ENCODE data around the gene STAT3.

Gene STAT3

DNA sequence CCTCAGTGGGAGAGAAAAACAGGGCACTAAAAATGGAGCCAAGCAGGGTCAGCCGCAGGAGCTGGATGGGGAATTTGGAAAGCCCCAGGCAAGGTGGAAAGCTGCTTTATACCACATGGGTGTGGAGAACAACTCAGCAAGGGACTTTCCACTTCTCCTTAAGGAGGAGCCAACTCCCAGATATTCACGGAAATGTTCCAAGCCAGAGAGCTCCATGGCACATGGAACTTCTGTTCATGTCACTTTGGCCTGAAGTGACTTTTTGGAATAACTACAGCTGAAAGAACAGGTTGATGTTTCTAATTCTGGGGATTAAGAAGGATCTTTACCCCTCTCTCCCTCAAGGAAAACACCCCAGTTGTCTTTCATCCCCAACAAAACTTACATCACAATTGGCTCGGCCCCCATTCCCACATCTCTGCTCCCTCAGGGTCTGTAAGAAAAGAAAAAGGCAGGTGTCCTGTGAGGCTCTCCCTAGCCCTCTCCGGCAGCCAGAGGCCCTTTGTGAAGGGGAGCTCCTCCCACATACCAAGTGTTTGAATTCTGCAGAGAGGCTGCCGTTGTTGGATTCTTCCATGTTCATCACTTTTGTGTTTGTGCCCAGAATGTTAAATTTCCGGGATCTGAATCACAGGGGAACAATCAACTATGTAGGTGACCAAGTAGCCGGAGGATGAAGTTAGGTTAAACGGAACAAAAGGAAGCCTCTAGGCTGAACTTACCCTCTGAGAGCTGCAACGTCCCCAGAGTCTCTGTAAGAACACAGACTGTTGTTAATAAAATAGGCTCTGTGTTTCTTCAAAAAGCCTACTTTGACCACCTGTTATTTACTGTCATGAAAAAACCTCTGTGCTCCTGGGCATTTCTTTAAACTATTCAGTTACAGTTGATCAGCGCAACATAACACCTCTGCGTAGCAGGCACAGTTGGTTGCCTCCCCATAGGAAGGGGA, 58.9 kb downstream of the STAT3 start:
- TF ChIP-seq, protein P1, sequence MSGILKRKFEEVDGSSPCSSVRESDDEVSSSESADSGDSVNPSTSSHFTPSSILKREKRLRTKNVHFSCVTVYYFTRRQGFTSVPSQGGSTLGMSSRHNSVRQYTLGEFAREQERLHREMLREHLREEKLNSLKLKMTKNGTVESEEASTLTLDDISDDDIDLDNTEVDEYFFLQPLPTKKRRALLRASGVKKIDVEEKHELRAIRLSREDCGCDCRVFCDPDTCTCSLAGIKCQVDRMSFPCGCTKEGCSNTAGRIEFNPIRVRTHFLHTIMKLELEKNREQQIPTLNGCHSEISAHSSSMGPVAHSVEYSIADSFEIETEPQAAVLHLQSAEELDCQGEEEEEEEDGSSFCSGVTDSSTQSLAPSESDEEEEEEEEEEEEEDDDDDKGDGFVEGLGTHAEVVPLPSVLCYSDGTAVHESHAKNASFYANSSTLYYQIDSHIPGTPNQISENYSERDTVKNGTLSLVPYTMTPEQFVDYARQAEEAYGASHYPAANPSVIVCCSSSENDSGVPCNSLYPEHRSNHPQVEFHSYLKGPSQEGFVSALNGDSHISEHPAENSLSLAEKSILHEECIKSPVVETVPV (CRISPR knock-in tag; IDR thresholded peaks at IDR 0.05) = no peak
- ATAC-seq = peak; percentile 87

- TF ChIP-seq SNAI2 (CRISPR knock-in tag; IDR thresholded peaks at IDR 0.05) = no peak
- TF ChIP-seq PPARA (CRISPR knock-in tag; IDR thresholded peaks at IDR 0.05; ENCODE audit: borderline replicate concordance) = no peak
- TF ChIP-seq, protein P2, sequence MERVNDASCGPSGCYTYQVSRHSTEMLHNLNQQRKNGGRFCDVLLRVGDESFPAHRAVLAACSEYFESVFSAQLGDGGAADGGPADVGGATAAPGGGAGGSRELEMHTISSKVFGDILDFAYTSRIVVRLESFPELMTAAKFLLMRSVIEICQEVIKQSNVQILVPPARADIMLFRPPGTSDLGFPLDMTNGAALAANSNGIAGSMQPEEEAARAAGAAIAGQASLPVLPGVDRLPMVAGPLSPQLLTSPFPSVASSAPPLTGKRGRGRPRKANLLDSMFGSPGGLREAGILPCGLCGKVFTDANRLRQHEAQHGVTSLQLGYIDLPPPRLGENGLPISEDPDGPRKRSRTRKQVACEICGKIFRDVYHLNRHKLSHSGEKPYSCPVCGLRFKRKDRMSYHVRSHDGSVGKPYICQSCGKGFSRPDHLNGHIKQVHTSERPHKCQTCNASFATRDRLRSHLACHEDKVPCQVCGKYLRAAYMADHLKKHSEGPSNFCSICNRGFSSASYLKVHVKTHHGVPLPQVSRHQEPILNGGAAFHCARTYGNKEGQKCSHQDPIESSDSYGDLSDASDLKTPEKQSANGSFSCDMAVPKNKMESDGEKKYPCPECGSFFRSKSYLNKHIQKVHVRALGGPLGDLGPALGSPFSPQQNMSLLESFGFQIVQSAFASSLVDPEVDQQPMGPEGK (CRISPR knock-in tag; IDR thresholded peaks at IDR 0.05; ENCODE audit: borderline replicate concordance) = no peak
- TF ChIP-seq, protein P3, sequence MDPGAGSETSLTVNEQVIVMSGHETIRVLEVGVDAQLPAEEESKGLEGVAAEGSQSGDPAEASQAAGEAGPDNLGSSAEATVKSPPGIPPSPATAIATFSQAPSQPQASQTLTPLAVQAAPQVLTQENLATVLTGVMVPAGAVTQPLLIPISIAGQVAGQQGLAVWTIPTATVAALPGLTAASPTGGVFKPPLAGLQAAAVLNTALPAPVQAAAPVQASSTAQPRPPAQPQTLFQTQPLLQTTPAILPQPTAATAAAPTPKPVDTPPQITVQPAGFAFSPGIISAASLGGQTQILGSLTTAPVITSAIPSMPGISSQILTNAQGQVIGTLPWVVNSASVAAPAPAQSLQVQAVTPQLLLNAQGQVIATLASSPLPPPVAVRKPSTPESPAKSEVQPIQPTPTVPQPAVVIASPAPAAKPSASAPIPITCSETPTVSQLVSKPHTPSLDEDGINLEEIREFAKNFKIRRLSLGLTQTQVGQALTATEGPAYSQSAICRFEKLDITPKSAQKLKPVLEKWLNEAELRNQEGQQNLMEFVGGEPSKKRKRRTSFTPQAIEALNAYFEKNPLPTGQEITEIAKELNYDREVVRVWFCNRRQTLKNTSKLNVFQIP (CRISPR knock-in tag; IDR thresholded peaks at IDR 0.05; ENCODE audit: borderline replicate concordance, low read depth) = no peak
- ATAC-seq = peak; percentile 76
Measured at GRCh38 chr17:42325026-42325425, 63.2 kb downstream of the STAT3 start.

GRCh38 chr17:42323268-42323773, 64.9 kb downstream of the STAT3 start:
- no peak for TF ChIP-seq CSDC2 (CRISPR knock-in tag; IDR thresholded peaks at IDR 0.05)
- TF ChIP-seq TOX (CRISPR knock-in tag; IDR thresholded peaks at IDR 0.05; ENCODE audit: borderline replicate concordance) = no peak
- TF ChIP-seq SNAI2 (CRISPR knock-in tag; IDR thresholded peaks at IDR 0.05) = no peak
- no peak for TF ChIP-seq OSR1 (CRISPR knock-in tag; IDR thresholded peaks at IDR 0.05)
- TF ChIP-seq ISL1 (CRISPR knock-in tag; IDR thresholded peaks at IDR 0.05) = no peak
- no peak for TF ChIP-seq ZC3H10 (CRISPR knock-in tag; IDR thresholded peaks at IDR 0.05)
- TF ChIP-seq, protein P3 (CRISPR knock-in tag; IDR thresholded peaks at IDR 0.05; ENCODE audit: borderline replicate concordance, low read depth) = no peak
- TF ChIP-seq RARB (CRISPR knock-in tag; IDR thresholded peaks at IDR 0.05) = no peak
- no peak for ATAC-seq

GRCh38 chr17:42322382-42323267, 65.6 kb downstream of the STAT3 start:
- ATAC-seq = peak; percentile 89
- TF ChIP-seq TCF4 (CRISPR knock-in tag; IDR thresholded peaks at IDR 0.05; ENCODE audit: borderline replicate concordance) = no peak
- no peak for TF ChIP-seq ZC3H10 (CRISPR knock-in tag; IDR thresholded peaks at IDR 0.05)
- no peak for TF ChIP-seq ISL1 (CRISPR knock-in tag; IDR thresholded peaks at IDR 0.05)
- no peak for TF ChIP-seq GLIS3 (CRISPR knock-in tag; IDR thresholded peaks at IDR 0.05)
- no peak for TF ChIP-seq BACH2 (CRISPR knock-in tag; IDR thresholded peaks at IDR 0.05; ENCODE audit: borderline replicate concordance)
- TF ChIP-seq TOX (CRISPR knock-in tag; IDR thresholded peaks at IDR 0.05; ENCODE audit: borderline replicate concordance) = no peak
- TF ChIP-seq OSR1 (CRISPR knock-in tag; IDR thresholded peaks at IDR 0.05) = no peak
- TF ChIP-seq ZFP3 (CRISPR knock-in tag; IDR thresholded peaks at IDR 0.05) = no peak
- TF ChIP-seq TSHZ2 (CRISPR knock-in tag; IDR thresholded peaks at IDR 0.05) = no peak
- TF ChIP-seq PPARA (CRISPR knock-in tag; IDR thresholded peaks at IDR 0.05; ENCODE audit: borderline replicate concordance) = no peak
- no peak for TF ChIP-seq ESRRG (CRISPR knock-in tag; IDR thresholded peaks at IDR 0.05)
- TF ChIP-seq ZNF8 (CRISPR knock-in tag; IDR thresholded peaks at IDR 0.05) = no peak
- TF ChIP-seq ARNTL (CRISPR knock-in tag; IDR thresholded peaks at IDR 0.05; ENCODE audit: borderline replicate concordance, low read depth) = no peak
- TF ChIP-seq, protein P2 (CRISPR knock-in tag; IDR thresholded peaks at IDR 0.05; ENCODE audit: borderline replicate concordance) = no peak

All from SK-N-SH treated with all-trans-retinoic acid at 6 μM for 48 hours (cell line).